HG02943 (cell line): Measurements from ENCODE around the gene MYADM.

Experiments used
- ATAC-seq: cut with Tn5 transposase; IDR thresholded peaks from one replicate; pipeline ENCODE4 v1.9.1; 2021; ENCODE audit warnings: mild to moderate bottlenecking, low read depth, moderate library complexity; ENCODE audit not compliant: unreplicated experiment

Gene MYADM

DNA sequence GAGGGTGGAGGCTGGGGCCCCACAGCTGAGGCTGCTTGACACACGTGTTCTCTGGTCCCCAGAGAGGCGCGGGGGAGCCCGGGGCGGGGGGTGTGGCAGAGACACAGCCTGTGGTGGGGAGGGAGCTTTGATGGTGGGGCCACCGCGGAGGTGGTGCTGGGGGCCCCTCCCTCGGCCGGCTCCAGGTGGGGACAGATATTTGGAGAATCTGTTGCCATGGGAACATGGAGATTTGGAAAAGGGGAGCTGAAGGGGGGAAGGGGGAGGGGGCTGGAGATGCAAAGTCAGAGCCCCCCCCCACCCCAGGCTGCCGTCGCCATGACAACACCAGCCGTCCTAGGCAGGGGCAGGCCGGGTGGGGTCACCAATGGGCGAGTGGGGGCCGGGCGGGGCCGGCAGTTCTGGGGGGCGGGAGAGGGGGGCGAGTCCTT, 15.6 kb downstream of the MYADM start:
- no peak for ATAC-seq

- no peak for ATAC-seq
These were observed 16.1 kb downstream of the MYADM start for GRCh38 chr19:53883741-53884140.

DNA sequence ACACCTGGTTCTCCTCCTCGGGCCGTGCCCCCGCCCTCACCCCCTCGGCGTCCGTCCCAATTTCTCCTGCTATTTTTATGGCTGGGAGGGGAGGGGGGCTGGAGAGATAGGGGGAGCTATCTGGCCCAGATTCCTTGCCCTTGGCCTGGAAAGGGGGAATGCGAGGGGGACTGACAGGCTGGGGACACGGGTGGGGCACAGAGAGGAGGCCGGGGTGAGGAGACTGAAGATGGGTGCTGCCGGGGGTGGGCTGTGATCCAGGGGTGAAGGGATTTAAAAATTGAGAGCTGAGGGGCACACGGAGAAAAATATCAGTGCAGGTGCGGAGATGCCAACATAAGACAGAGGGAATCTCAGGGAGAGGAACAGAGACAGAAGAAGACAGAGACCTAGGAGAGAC, 16.6 kb downstream of the MYADM start:
- no peak for ATAC-seq

GRCh38 chr19:53885036-53885435, 17.4 kb downstream of the MYADM start:
- no peak for ATAC-seq

DNA sequence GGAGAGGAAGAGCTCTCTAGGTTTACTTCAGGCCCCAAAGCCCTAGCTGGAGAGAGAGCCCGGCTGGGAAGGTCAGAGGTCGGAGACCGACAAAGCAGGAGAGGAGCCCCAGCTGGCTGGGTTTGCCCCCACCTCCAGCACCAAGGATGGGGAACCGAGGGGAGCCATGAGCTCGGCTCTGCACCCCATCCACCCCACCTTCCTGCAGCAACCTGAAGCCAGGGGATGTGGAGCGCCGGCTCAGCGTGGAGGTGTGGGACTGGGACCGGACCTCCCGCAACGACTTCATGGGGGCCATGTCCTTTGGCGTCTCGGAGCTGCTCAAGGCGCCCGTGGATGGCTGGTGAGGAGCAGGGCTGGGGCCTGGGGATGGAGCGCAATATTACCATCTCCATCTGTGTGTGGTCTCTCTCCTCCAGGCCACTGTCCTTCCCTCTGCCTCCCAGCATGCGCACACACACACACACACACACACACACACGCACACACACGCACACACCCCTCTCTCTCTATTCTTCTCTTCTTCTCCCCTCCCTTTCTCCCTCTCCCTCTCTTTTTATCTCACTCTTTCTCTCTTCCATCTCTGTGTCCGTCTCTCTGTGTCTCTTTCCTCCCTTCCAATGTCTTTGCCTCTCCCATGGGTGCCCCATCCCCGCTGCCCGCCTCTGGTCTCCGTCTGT, 24.8 kb downstream of the MYADM start:
- ATAC-seq: no peak

GRCh38 chr19:53892981-53893325, 25.3 kb downstream of the MYADM start:
- no peak for ATAC-seq

GRCh38 chr19:53894707-53895106, 27.0 kb downstream of the MYADM start:
- no peak for ATAC-seq

DNA sequence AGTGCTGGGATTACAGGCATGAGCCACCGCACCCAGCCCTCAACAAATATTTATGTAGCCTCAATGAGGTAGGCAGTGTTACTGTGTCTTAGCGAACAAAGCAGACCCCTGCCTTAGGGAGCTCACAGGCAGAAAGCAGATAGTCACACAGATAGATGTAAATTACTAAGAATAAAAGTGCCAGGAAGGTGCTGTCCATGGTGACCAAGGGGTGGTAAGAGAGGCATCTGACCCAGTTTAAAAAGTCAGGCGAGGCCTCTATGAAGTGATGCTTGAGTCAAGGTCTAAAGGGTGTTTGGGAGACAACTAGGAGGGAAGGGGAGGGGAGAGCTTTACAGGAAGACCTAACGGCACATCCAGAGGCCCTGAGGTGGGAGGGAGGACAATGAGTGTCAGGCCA, 29.0 kb downstream of the MYADM start:
- ATAC-seq: no peak

DNA sequence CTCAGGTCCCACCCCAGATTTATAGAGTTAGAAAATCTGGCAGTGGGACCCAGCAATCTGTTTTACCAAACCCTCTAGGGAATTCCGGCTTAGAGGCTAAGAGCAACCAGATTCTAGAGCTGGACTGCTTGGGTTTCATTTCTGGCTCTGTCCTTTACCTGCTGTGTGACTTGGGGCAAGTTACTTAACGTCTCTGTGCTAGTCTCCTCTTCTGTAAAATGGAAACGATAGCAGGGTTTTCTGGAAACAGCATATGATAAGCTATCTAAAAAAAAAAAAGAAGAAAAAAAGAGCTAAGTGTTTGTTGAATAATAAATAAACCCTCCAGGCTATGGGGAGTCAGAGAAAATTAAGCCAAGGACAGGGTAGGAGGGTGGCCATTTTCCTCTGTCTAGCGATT, 29.8 kb downstream of the MYADM start:
- no peak for ATAC-seq

DNA sequence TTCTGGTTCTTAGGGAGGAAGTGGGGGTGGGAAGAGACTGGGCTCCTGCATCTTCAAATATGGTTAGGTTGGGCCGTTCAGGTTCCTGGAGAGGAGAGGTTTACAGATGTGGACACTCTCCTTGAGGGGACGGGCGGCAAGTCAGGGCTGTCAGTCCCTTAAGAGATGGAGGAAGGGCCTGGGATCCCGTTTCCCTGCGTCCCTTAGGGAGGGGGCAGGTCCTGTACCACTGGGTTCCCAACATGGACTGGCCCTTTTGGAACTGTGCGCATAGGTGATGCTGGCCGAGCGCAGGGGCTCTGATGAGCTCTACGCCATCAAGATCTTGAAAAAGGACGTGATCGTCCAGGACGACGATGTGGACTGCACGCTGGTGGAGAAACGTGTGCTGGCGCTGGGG, 30.5 kb downstream of the MYADM start:
- ATAC-seq: no peak

DNA sequence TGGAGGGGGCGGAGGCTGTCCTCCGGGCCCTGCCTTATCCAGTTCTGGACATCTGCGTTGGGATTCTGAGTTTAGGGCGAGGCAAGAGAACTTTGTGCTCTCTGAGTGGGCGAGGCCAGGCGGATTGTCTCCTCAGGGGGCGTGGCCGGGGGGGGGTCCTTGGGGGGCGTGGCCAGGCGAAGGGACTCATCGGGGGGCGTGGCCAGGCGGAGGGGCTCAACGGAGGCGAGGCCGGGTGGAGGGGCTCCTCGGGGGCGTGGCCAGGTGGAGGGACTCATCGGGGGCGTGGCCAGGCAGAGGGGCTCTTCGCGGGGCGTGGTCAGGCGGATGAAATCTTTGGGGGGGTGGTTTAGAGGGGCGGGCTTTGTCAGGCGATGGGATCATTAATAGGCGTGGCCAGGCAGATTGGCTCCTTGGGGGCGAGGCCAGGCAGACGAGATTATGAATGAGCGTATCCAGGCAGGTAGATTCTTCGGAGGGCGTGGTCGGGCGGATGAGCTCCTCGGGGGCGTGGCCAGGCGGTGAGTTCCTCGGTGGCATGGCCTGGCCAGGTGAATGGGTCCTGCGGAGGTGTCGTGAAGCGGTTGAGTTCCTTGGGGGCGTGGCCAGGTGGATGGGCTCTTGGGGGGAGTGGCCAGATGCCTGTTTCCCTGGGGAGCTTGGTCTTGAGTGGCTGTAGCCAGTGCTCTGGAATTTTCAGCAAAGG, 31.1 kb downstream of the MYADM start:
- ATAC-seq: no peak

DNA sequence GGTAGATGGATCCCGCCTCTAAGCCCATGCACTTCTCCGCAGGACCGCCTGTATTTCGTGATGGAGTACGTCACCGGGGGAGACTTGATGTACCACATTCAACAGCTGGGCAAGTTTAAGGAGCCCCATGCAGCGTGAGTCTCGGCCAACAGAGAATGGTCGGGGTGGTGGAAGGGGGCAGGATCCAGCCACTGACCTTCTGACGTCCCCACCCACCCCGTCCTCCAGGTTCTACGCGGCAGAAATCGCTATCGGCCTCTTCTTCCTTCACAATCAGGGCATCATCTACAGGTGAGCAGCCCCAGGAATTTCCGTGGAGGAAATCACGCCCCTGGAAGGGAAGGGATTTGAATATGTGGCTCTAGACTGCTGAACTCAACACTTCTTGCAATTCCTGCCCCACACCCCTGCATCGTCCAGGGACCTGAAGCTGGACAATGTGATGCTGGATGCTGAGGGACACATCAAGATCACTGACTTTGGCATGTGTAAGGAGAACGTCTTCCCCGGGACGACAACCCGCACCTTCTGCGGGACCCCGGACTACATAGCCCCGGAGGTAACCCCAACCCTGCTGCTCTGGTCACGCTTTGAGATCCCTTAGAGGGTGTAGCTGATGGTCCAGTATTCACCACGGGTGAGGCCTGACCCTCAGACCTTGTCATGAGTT, 32.6 kb downstream of the MYADM start:
- no peak for ATAC-seq

- ATAC-seq: no peak
These were observed 35.5 kb downstream of the MYADM start for GRCh38 chr19:53903055-53903680.

GRCh38 chr19:53904909-53905308, 37.2 kb downstream of the MYADM start:
- no peak for ATAC-seq

DNA sequence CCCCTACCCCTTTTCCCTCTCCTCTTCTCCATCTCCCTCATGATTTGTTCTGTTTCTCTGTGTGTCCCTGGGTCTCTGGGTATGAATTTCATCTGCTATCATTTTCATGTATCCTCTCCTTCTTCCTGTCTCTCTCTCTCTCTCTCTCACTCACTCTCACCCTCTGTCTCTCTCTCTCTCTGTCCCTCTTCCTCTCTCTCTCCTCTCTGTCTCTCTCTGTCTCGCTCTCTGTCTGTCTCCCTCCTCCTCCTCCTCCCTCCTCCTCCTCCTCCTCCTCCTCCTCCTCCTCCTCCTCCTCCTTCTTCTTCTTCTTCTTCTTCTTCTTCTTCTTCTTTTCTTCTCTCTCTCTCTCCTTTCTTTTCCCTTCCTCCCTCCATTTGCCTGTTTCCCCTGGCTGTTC, 38.1 kb downstream of the MYADM start:
- ATAC-seq: no peak

GRCh38 chr19:53906211-53907192, 38.8 kb downstream of the MYADM start:
- no peak for ATAC-seq

- ATAC-seq: no peak
These were observed 39.5 kb downstream of the MYADM start for GRCh38 chr19:53907193-53907581.

DNA sequence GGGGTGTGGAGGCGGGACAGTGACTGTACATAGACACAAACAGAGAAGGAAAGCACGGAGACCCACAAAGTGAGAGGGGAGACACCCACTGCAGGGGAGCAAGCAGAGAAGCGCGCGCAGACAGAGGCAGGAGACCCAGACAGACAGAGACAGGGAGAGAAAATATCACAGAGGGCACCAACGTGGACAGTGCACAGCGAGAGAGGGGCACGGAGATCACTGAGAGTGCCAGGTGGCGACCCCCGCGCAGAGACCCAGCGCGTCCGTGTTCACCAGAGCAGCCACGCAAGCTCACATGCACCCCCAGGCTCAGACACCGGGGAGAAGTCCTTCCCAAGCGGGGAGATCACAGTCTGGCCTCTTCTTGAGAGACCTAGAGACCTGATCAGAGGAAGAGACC, 40.0 kb downstream of the MYADM start:
- ATAC-seq: no peak

DNA sequence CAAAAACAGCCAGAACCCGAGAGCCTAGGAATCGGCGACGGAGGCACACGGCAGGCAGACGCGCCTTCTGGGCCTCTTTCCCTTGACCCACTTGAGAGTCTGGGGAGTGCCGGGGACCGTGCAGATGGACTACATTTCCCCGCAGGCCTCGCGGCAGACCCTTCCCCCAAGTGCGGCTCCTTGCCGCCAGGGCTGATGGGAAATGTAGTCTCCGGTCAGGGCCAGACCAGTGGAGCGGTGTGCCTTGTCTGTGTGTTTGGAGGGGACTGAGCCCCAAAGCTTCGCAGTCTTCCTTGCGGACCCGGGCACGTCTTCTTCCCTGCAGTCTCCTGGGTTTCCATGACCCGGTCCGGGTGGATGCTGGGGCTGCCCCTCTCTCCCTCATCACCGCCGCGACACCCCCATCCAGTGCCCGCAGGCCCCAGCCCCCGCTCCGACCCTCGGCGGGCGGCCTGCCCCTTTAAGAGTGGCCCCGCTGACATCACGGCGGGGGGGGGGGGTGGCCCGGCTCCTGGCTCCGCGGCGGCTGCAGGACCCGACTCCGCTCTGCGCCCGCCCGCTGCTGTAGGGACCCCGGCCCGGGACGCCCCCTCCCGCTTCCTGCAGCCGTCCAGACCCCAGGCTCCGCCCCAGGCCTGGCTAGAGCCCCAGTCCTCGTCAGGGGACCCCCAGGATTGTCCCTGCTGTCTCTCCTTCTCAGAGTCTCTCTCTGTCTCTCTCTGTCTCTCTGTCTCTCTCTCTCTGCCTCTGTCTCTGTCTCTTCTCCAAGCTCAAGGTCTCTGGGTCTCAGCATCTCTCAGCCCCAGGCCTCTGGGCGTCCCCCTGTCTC, 40.6 kb downstream of the MYADM start:
- ATAC-seq: no peak
